Upper lobe of right lung (tissue), 1 donor: ENCODE data around the gene TEDC1. TPM values are rescaled to one million over a fixed set of nuclear protein-coding genes. Genes with fewer than 3 reads are reported as not detected.

Experiments used
- ATAC-seq: fragments of 200-7000 bp; cut with Tn5 transposase; one replicate; pipeline ENCODE4 v1.9.1; 2020; ENCODE audit warnings: mild to moderate bottlenecking, moderate library complexity
- DNase-seq: peaks from one replicate; pipeline ENCODE4 v3.0.0-alpha.2; 2020
- H3K27ac ChIP-seq: fragments of 200-600 bp; one replicate; pipeline ENCODE4 v1.8.0; 2022
- H3K27me3 ChIP-seq: fragments of 200-600 bp; one replicate; pipeline ENCODE4 v1.8.0; 2022; ENCODE audit warnings: mild to moderate bottlenecking
- H3K36me3 ChIP-seq: fragments of 200-600 bp; one replicate; pipeline ENCODE4 v1.8.0; 2022
- H3K4me1 ChIP-seq: fragments of 200-600 bp; one replicate; pipeline ENCODE4 v1.8.0; 2022
- H3K4me3 ChIP-seq: fragments of 200-600 bp; one replicate; pipeline ENCODE4 v1.8.0; 2022; ENCODE audit warnings: mild to moderate bottlenecking
- H3K9me3 ChIP-seq: fragments of 200-600 bp; one replicate; pipeline ENCODE4 v1.8.0; 2022
- intact Hi-C: fragments of 100-400 bp; cut with DNase I; formaldehyde crosslinking; loops from one replicate; pipeline ENCODE4 v1.11.0; 2022
- total RNA-seq: library from RNA; stranded (reverse); fragmentation: NEBNext Ultra II Directional; extraction: Animal tissue kit (Norgen Biotek cat#: 25700); gene quantifications from one replicate; pipeline ENCODE4 v1.2.1, GENCODE V29; 2021
- TF ChIP-seq, protein P1 (sequence below): fragments of 200-600 bp; IDR thresholded peaks from one replicate; pipeline ENCODE4 v1.8.0; 2022; ENCODE audit warnings: antibody characterized with exemption
- donor health status: DM: no; HTN: yes; CAD: no; lungs with severe emphysema.

Gene TEDC1
- total RNA-seq, 1 donor from 2014 or later: 7.9 TPM

DNA sequence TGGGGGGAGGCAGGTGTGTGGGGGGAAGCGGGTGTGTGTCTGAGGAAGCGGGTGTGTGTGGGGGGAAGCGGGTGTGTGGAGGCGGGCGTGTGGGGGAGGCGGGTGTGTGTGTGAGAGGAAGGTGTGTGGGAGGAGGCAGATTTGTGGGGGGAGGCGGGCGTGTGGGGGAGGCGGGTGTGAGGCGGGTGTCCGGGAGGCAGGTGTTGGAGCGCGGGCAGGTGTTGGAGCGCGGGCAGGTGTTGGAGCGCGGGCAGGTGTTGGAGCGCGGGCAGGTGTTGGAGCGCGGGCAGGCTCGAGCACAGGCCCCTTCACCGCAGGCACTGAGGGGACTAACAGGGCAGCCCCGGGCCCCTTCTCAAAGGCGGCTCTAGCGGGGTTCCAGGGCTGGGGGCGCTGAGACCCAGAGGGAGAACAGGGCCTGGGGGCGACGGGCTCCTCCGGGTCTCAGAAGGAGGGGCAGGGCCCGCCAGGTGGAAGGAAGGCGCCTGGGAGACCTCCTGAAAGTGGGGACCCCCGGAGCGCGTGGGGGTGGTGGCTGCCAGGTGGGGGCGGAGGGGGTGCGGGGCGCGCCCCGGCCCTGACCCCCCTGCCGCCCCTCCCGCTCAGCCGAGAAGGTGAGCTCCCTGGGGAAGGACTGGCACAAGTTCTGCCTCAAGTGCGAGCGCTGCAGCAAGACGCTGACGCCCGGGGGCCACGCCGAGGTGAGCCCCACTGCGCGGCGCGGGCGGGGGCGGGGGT lies 13.2 kb upstream of the TEDC1 start:
- Histone ChIP-seq H3K36me3 (no peaks in the 10 kb centered on the region), H3K27me3 (peaks cover 12% of the 10 kb centered on the region), H3K4me1 (peaks cover 50% of the 10 kb centered on the region), H3K9me3 (no peaks in the 10 kb centered on the region), H3K27ac (peak overlapping the region; percentile 93), H3K4me3 (peak overlapping the region; percentile 66)
- intact Hi-C loops: no loop called here
- TF ChIP-seq, protein P1, sequence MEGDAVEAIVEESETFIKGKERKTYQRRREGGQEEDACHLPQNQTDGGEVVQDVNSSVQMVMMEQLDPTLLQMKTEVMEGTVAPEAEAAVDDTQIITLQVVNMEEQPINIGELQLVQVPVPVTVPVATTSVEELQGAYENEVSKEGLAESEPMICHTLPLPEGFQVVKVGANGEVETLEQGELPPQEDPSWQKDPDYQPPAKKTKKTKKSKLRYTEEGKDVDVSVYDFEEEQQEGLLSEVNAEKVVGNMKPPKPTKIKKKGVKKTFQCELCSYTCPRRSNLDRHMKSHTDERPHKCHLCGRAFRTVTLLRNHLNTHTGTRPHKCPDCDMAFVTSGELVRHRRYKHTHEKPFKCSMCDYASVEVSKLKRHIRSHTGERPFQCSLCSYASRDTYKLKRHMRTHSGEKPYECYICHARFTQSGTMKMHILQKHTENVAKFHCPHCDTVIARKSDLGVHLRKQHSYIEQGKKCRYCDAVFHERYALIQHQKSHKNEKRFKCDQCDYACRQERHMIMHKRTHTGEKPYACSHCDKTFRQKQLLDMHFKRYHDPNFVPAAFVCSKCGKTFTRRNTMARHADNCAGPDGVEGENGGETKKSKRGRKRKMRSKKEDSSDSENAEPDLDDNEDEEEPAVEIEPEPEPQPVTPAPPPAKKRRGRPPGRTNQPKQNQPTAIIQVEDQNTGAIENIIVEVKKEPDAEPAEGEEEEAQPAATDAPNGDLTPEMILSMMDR: no peak
- DNase-seq (no peak), ATAC-seq (no peak)

DNA sequence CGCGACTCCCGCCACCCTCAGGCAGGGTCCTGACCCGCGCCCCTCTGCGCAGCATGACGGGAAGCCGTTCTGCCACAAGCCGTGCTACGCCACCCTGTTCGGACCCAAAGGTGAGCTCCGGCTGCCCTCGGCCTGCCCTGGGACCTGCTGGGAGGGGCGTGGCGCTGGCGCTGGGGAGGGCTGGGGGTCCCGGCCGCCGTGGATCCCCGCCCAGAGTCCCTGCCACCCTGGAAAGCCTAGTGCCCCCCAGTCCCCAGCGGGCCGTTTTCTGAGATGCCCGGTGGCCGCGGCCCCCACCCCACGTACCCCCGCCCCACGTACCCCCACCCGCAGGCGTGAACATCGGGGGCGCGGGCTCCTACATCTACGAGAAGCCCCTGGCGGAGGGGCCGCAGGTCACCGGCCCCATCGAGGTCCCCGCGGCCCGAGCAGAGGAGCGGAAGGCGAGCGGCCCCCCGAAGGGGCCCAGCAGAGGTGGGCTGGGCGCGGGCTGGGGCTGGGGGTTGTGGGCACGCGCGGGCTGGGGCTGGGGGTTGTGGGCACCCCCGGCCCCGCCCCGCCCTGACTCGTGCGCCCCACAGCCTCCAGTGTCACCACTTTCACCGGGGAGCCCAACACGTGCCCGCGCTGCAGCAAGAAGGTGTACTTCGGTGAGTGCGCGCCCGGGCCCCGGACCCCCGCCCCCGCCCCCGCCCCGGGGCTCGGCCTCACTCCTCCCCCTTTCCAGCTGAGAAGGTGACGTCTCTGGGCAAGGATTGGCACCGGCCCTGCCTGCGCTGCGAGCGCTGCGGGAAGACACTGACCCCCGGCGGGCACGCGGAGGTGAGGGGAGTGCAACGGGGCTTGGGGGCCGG lies 12.4 kb upstream of the TEDC1 start:
- no peaks in the 10 kb centered on the region for H3K9me3 ChIP-seq
- H3K27me3 ChIP-seq: peaks cover 12% of the 10 kb centered on the region
- ATAC-seq (no peak), DNase-seq (no peak)
- TF ChIP-seq, protein P1: no peak
- H3K36me3 ChIP-seq: no peaks in the 10 kb centered on the region
- intact Hi-C loops: no loop called here
- H3K4me1 ChIP-seq: peaks cover 48% of the 10 kb centered on the region
- no peak overlapping the region for H3K27ac ChIP-seq
- H3K4me3 ChIP-seq: no peak overlapping the region

DNA sequence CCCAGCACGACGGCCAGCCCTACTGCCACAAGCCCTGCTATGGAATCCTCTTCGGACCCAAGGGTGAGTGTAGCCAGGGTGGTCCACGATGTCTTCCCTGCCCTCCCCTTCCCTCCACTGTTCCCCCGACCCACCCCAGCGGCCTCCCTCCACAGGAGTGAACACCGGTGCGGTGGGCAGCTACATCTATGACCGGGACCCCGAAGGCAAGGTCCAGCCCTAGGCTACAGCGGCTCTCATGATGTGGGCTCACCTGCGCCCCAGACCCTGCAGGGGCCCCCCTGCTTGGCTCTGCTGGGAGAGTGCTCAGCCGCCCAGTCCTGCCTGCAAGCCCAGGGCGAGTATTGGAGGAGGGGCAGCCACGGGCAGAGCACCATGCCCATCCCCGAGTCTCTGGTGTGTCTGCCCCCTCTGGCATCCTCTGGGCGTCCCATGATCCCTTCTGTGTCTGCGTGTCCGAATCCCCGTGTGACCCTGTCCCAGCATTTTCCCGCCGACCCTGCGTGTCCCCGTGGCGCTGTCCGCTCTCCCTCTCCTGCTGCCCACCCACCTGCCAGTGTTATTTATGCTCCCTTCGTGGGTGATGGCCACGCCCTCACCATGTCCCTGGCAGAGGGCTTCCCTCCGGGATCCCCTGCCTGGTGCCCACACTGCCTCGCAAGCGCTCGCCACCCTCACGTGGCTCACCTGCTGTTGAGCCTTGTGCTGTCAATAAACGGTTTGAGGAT lies 11.5 kb upstream of the TEDC1 start:
- peaks cover 52% of the 10 kb centered on the region for H3K4me1 ChIP-seq
- TF ChIP-seq, protein P1: no peak
- DNase-seq (no peak), ATAC-seq (no peak)
- peaks cover 12% of the 10 kb centered on the region for H3K27me3 ChIP-seq
- no peak overlapping the region for H3K27ac ChIP-seq
- H3K4me3 ChIP-seq: no peak overlapping the region
- intact Hi-C loops: no loop called here
- no peaks in the 10 kb centered on the region for H3K36me3 ChIP-seq
- H3K9me3 ChIP-seq: no peaks in the 10 kb centered on the region

DNA sequence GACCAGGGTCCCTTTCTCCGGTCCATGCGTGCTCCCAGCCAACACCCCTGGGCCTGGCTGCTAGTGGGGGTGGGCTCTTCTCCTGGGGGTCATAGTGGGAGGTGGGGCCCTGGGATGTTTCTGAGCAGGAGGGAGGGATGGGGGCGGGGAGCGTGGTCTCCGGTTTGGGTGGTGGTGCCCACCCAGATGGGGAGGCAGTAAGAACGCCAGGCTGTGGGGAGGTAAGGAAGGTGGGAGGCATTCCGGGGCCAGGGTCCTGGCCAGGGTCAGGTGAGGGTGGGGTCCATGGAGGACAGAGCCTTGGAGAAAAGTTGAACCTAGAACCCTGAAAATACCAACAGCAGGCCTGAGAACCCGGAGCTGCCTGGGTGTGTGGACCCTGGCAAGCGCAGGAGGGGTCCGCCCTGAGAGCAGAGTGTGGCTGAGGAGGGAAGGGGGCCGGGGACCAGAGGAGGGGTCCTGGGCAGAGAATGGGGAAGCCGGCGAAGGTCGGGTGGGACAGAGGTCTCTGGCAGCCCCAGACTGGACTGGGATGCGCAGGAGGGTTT lies 10.8 kb upstream of the TEDC1 start:
- intact Hi-C loops: no loop called here
- Histone ChIP-seq H3K36me3 (no peaks in the 10 kb centered on the region), H3K9me3 (no peaks in the 10 kb centered on the region), H3K27ac (peak overlapping the region; percentile 98), H3K4me1 (peaks cover 52% of the 10 kb centered on the region), H3K27me3 (peaks cover 9% of the 10 kb centered on the region), H3K4me3 (no peak overlapping the region)
- TF ChIP-seq, protein P1: no peak
- ATAC-seq (no peak), DNase-seq (no peak)
